CD14-positive monocyte (primary cell): ENCODE measurements around the gene SPATA13. TPM values are rescaled to one million over a fixed set of nuclear protein-coding genes. Genes with fewer than 3 reads are reported as not detected.

Experiments
- DNase-seq, 3 donors: peaks; one replicate each; pipeline ENCODE4 v3.0.0-alpha.2; 2011 to 2022
- H2AFZ ChIP-seq: 2 replicates; pipeline ENCODE4 v1.6.0; 2012; ENCODE audit warnings: mild to moderate bottlenecking, low read depth, low read length, inconsistent platforms; ENCODE audit not compliant: insufficient read depth, poor library complexity, severe bottlenecking
- H3K27ac ChIP-seq, 2 donors: 1 replicate in 1 of 2; 2 replicates in 1 of 2; pipeline ENCODE4 v1.5.1; 2012 to 2013; ENCODE audit warnings: low read length in 2 of 2, control low read depth in 1 of 2, inconsistent platforms in 1 of 2, low read depth in 1 of 2, mild to moderate bottlenecking in 1 of 2
- H3K27me3 ChIP-seq, 2 donors: one replicate each; pipeline versions ENCODE4 v1.6.0 to v1.6.1; 2011 to 2013; ENCODE audit warnings: low read length in 2 of 2; ENCODE audit not compliant: control insufficient read depth in 2 of 2, insufficient read depth in 2 of 2
- H3K36me3 ChIP-seq, 2 donors: replicated peaks in 1 of 2; 1 replicate in 1 of 2; 2 replicates in 1 of 2; pipeline versions ENCODE4 v1.5.1 to v1.6.1; 2012 to 2013; ENCODE audit warnings: low read length in 2 of 2, control low read depth in 1 of 2, inconsistent platforms in 1 of 2, mild to moderate bottlenecking in 1 of 2; ENCODE audit not compliant: insufficient read depth in 2 of 2, control insufficient read depth in 1 of 2
- H3K4me1 ChIP-seq, 2 donors: 1 replicate in 1 of 2; 2 replicates in 1 of 2; pipeline versions ENCODE4 v1.5.1 to v1.6.1; 2012 to 2013; ENCODE audit warnings: low read length in 2 of 2, control low read depth in 1 of 2, inconsistent platforms in 1 of 2, mild to moderate bottlenecking in 1 of 2, moderate library complexity in 1 of 2; ENCODE audit not compliant: insufficient read depth in 2 of 2, control insufficient read depth in 1 of 2
- H3K4me2 ChIP-seq: replicated peaks from 2 replicates; pipeline ENCODE3; 2012; ENCODE audit warnings: low read length, moderate library complexity, mild to moderate bottlenecking; ENCODE audit not compliant: poor library complexity, severe bottlenecking; ENCODE audit errors: extremely low read depth
- H3K4me3 ChIP-seq, 3 experiments: fragments of 200-600 bp in 1 of 3; sonication (generic) in 1 of 3; replicated peaks in 1 of 3; 1 replicate in 2 of 3; 2 replicates in 1 of 3; pipeline ENCODE4 v1.5.1; 2011 to 2013; ENCODE audit warnings: low read length in 3 of 3, mild to moderate bottlenecking in 3 of 3, control low read depth in 2 of 3, low read depth in 2 of 3, inconsistent platforms in 1 of 3, moderate library complexity in 1 of 3
- H3K79me2 ChIP-seq: 2 replicates; pipeline ENCODE4 v1.6.0; 2012; ENCODE audit warnings: mild to moderate bottlenecking, control low read depth, inconsistent platforms, low read length, moderate library complexity; ENCODE audit not compliant: insufficient read depth
- H3K9ac ChIP-seq: 2 replicates; pipeline ENCODE4 v1.6.0; 2017; ENCODE audit warnings: low read length, mild to moderate bottlenecking; ENCODE audit not compliant: insufficient read depth, poor library complexity, severe bottlenecking
- H3K9me3 ChIP-seq, 2 donors: replicated peaks in 1 of 2; 1 replicate in 1 of 2; 2 replicates in 1 of 2; pipeline versions ENCODE4 v1.5.1 to v1.6.1; 2012 to 2013; ENCODE audit warnings: low read length in 2 of 2, control low read depth in 1 of 2; ENCODE audit not compliant: control insufficient read depth in 1 of 2, insufficient read depth in 1 of 2
- H4K20me1 ChIP-seq: 2 replicates; pipeline ENCODE4 v1.6.0; 2012; ENCODE audit warnings: mild to moderate bottlenecking, low read length, control low read depth, moderate library complexity; ENCODE audit not compliant: insufficient read depth
- H3K27ac Mint-ChIP-seq, 7 donors: one replicate each; pipeline ENCODE4 v1.8.0; 2020; ENCODE audit warnings: mild to moderate bottlenecking in 7 of 7, mixed read lengths in 7 of 7, moderate library complexity in 6 of 7, inconsistent platforms in 2 of 7
- H3K27me3 Mint-ChIP-seq, 3 donors: one replicate each; pipeline ENCODE4 v1.8.0; 2021 to 2022; ENCODE audit warnings: low read depth in 3 of 3, mild to moderate bottlenecking in 3 of 3, mixed read lengths in 3 of 3, moderate library complexity in 3 of 3, inconsistent platforms in 1 of 3
- H3K36me3 Mint-ChIP-seq, 2 donors: one replicate each; pipeline ENCODE4 v1.8.0; 2020; ENCODE audit warnings: mixed read lengths in 2 of 2, inconsistent platforms in 1 of 2, mild to moderate bottlenecking in 1 of 2
- H3K4me1 Mint-ChIP-seq: one replicate; pipeline ENCODE4 v1.8.0; 2020; ENCODE audit warnings: mild to moderate bottlenecking, mixed read lengths
- H3K4me3 Mint-ChIP-seq, 2 donors: one replicate each; pipeline ENCODE4 v1.8.0; 2020; ENCODE audit warnings: mild to moderate bottlenecking in 2 of 2, mixed read lengths in 2 of 2, moderate library complexity in 1 of 2
- H3K9me3 Mint-ChIP-seq, 7 donors: one replicate each; pipeline ENCODE4 v1.8.0; 2020 to 2022; ENCODE audit warnings: mixed read lengths in 7 of 7, mild to moderate bottlenecking in 6 of 7, moderate library complexity in 6 of 7, inconsistent platforms in 2 of 7
- WGBS: methylation state at CpG from one replicate; pipeline ENCODE4 v1.1.5; 2013; ENCODE audit warnings: missing lambda C conversion rate; ENCODE audit not compliant: insufficient coverage; 5-methylcytosine and 5-hydroxymethylcytosine counted together
- intact Hi-C, 2 donors: fragments of 100-400 bp; cut with micrococcal nuclease; formaldehyde crosslinking; loops; one replicate each; pipeline versions ENCODE4 v1.15.0 to v1.15.1; 2023
- polyA plus RNA-seq, 3 donors: library from polyadenylated mRNA; depleted of rRNA in 1 of 3; unstranded in 2 of 3; stranded (reverse) in 1 of 3; fragments of 300-500 nt in 2 of 3; fragments of >200 nt in 1 of 3; fragmentation: Illumina TruSeq in 2 of 3; gene quantifications; 1 replicate in 2 of 3; 2 replicates in 1 of 3; pipeline ENCODE4 v1.2.3, GENCODE V29; 2012 to 2021
- TF ChIP-seq, protein P1 (sequence below): fragments of 200-600 bp; IDR thresholded peaks from one replicate; pipeline ENCODE4 v1.8.0; 2022; ENCODE audit warnings: antibody characterized with exemption, mild to moderate bottlenecking

The SPATA13 gene
- polyA plus RNA-seq, 3 donors = 9.3 to 44.7 (median 11.6) TPM

DNA sequence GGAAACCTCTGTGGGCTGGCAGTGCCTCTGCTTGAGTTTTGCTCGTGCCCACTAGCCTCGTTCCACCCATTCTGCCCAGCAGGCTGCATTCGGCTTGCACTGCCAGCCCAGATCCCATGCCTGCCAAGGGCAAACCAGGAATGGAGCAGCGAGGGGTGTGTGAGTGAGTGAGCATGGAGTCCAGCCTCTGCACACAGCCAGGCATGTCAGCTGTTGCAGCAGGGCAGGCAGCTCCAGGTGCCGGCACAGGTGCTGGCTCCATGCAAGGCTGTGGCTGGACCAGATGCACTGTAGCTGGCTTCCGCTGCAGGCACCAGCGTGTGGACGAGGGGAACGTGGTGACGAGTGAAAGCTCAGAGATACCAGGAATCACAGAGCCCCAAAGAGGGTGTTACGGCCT lies 64.5 kb downstream of the SPATA13 start:
- peaks cover 18% of the 10 kb centered on the region for H3K4me1 Mint-ChIP-seq
- Histone ChIP-seq H3K4me2 (no peak overlapping the region), H3K4me3 (no peak overlapping the region), H3K79me2 (no peaks in the 10 kb centered on the region), H3K9ac (no peak overlapping the region), H3K4me1 (peaks cover 10 to 12% of the 10 kb centered on the region in 2 donors), H4K20me1 (no peaks in the 10 kb centered on the region), H3K36me3 (no peaks in the 10 kb centered on the region), H3K27ac (no peak overlapping the region), H3K9me3 (peaks cover 0 to 3% of the 10 kb centered on the region in 2 donors), H3K27me3 (no peaks in the 10 kb centered on the region), H2AFZ (no peak overlapping the region)
- intact Hi-C loops = loop anchor here in 1 of 2 donors (10.0 kb wide), 2 partner anchors 200 to 310 kb away; no protein-coding TSS in a partner anchor
- no peak overlapping the region for H3K4me3 Mint-ChIP-seq
- WGBS = 93% methylated on average over 10 of the region's 11 CpGs
- no peaks in the 10 kb centered on the region for H3K36me3 Mint-ChIP-seq
- no peak for DNase-seq
- TF ChIP-seq, protein P1, sequence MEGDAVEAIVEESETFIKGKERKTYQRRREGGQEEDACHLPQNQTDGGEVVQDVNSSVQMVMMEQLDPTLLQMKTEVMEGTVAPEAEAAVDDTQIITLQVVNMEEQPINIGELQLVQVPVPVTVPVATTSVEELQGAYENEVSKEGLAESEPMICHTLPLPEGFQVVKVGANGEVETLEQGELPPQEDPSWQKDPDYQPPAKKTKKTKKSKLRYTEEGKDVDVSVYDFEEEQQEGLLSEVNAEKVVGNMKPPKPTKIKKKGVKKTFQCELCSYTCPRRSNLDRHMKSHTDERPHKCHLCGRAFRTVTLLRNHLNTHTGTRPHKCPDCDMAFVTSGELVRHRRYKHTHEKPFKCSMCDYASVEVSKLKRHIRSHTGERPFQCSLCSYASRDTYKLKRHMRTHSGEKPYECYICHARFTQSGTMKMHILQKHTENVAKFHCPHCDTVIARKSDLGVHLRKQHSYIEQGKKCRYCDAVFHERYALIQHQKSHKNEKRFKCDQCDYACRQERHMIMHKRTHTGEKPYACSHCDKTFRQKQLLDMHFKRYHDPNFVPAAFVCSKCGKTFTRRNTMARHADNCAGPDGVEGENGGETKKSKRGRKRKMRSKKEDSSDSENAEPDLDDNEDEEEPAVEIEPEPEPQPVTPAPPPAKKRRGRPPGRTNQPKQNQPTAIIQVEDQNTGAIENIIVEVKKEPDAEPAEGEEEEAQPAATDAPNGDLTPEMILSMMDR = no peak
- H3K9me3 Mint-ChIP-seq = peaks cover 0 to 5% (median 0%) of the 10 kb centered on the region in 7 donors
- peak overlapping the region in 1 of 7 donors; percentile 72 for H3K27ac Mint-ChIP-seq
- H3K27me3 Mint-ChIP-seq = peaks cover 0 to 10% (median 3%) of the 10 kb centered on the region in 3 donors

DNA sequence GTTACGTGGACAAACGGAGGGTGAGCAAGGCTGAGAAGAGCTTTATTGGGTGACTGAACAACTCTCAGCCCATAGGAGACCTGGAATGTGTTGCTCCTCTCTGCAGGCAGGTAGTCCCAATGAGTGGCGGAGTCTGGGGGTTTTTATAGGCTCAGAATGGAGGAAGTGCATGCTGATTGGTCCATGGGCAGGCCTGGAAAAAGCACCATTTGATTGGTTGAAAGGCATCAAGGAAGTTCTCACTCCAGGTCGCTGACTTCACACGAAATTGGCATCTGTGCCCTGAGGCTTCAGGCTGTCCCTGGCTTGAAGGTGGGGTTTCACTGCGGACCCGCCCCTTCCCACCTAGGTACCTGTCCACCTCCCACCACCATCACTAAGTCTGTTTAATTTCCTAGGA lies 65.4 kb downstream of the SPATA13 start:
- no peak overlapping the region for H3K4me2 ChIP-seq
- DNase-seq = no peak
- peaks cover 18% of the 10 kb centered on the region for H3K4me1 Mint-ChIP-seq
- H3K27me3 ChIP-seq = no peaks in the 10 kb centered on the region
- H2AFZ ChIP-seq = no peak overlapping the region
- no peaks in the 10 kb centered on the region for H3K79me2 ChIP-seq
- 93% methylated on average over 4 of the region's 7 CpGs for WGBS
- no peak overlapping the region for H3K4me3 ChIP-seq
- no peak overlapping the region for H3K4me3 Mint-ChIP-seq
- no peak overlapping the region for H3K27ac Mint-ChIP-seq
- peaks cover 0 to 10% (median 3%) of the 10 kb centered on the region in 3 donors for H3K27me3 Mint-ChIP-seq
- H3K36me3 Mint-ChIP-seq = no peaks in the 10 kb centered on the region
- peaks cover 0 to 5% (median 0%) of the 10 kb centered on the region in 7 donors for H3K9me3 Mint-ChIP-seq
- H3K36me3 ChIP-seq = no peaks in the 10 kb centered on the region
- H3K9me3 ChIP-seq = peaks cover 0 to 3% of the 10 kb centered on the region in 2 donors
- no peak overlapping the region for H3K27ac ChIP-seq
- TF ChIP-seq, protein P1 = no peak
- intact Hi-C loops = loop anchor here in 1 of 2 donors (10.0 kb wide), 2 partner anchors 201 to 311 kb away; no protein-coding TSS in a partner anchor
- no peaks in the 10 kb centered on the region for H4K20me1 ChIP-seq
- H3K9ac ChIP-seq = no peak overlapping the region
- peaks cover 10 to 12% of the 10 kb centered on the region in 2 donors for H3K4me1 ChIP-seq
